ENCODE data around the gene PAK4. TPM values are rescaled to one million over a fixed set of nuclear protein-coding genes. Genes with fewer than 3 reads are reported as not detected.

Gene PAK4
- total and polyA plus RNA-seq, 2 of the 8 experiments (the other 6 are each of a cell fraction or from before 2014, with no cell fraction given) = 50.7 to 64.4 TPM

- no peak for TF ChIP-seq CTCF (IDR thresholded peaks at IDR 0.05; ENCODE audit: control extremely low read depth in 1 of 3, insufficient read depth in 1 of 3, low read depth in 1 of 3, low read length in 3 of 3)
- TF ChIP-seq CTBP2 (IDR thresholded peaks at IDR 0.05; ENCODE audit: borderline replicate concordance, insufficient read depth, insufficient read length, low read length) = no peak
- TF ChIP-seq GTF2F1 (IDR thresholded peaks at IDR 0.05; ENCODE audit: borderline replicate concordance, low read depth, low read length) = no peak
- TF ChIP-seq RNF2 (IDR thresholded peaks at IDR 0.05; ENCODE audit: borderline replicate concordance, low read depth, low read length, missing control alignments, poor library complexity, severe bottlenecking) = no peak
- no peak for TF ChIP-seq EZH2 (IDR thresholded peaks at IDR 0.05; ENCODE audit: low read depth, low read length, severe bottlenecking)
- no peak for TF ChIP-seq EGR1 (IDR thresholded peaks at IDR 0.05; ENCODE audit: borderline replicate concordance, low read depth, low read length)
- TF ChIP-seq POLR2AphosphoS5 (IDR thresholded peaks at IDR 0.05; ENCODE audit: low read depth, low read length) = no peak
- no peak for TF ChIP-seq E2F6 (IDR thresholded peaks at IDR 0.05)
Measured at GRCh38 chr19:39146686-39147450, 21.3 kb downstream of the PAK4 start (continued).
